ENCODE results near the gene GNRH2.

DNA sequence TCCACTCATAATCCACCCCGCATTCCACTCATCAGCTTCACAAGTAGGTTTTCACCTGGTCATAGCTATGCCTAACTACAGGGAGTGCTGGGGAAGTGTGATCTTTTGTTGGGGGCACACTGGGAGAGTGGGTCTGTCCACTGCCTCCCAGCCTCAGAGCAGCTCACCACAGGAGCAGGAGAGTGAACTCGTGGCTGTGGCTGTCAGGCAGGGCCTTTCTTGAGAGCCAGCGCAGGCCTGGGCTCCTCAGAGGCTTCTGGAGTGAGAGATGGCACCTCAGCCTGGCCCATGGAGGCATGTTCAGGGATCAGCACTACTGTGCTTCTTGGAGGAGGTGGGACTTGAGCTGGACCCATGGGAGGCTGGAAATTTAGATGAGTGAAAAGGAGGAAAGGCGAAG is 4.0 kb upstream of the GNRH2 start:
- TF ChIP-seq, protein P1, sequence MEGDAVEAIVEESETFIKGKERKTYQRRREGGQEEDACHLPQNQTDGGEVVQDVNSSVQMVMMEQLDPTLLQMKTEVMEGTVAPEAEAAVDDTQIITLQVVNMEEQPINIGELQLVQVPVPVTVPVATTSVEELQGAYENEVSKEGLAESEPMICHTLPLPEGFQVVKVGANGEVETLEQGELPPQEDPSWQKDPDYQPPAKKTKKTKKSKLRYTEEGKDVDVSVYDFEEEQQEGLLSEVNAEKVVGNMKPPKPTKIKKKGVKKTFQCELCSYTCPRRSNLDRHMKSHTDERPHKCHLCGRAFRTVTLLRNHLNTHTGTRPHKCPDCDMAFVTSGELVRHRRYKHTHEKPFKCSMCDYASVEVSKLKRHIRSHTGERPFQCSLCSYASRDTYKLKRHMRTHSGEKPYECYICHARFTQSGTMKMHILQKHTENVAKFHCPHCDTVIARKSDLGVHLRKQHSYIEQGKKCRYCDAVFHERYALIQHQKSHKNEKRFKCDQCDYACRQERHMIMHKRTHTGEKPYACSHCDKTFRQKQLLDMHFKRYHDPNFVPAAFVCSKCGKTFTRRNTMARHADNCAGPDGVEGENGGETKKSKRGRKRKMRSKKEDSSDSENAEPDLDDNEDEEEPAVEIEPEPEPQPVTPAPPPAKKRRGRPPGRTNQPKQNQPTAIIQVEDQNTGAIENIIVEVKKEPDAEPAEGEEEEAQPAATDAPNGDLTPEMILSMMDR (IDR thresholded peaks at IDR 0.05; ENCODE audit: low read depth, low read length), result no peak
- TF ChIP-seq, protein P2, sequence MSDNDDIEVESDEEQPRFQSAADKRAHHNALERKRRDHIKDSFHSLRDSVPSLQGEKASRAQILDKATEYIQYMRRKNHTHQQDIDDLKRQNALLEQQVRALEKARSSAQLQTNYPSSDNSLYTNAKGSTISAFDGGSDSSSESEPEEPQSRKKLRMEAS (IDR thresholded peaks at IDR 0.05; ENCODE audit: low read depth, low read length), result no peak
- TF ChIP-seq POLR2A (IDR thresholded peaks at IDR 0.05; ENCODE audit: extremely low read depth, insufficient read length), result no peak
- no peak for TF ChIP-seq MYC (IDR thresholded peaks at IDR 0.05; ENCODE audit: low read depth, low read length)
